Lower lobe of right lung (tissue), 2 donors: Measurements from ENCODE around the gene TNFSF10. TPM values are rescaled to one million over a fixed set of nuclear protein-coding genes. Genes with fewer than 3 reads are reported as not detected.
A peak's percentile ranks its signal among the peaks of the same experiment; 100 is the strongest.

Experiments used
- ATAC-seq, 2 donors: fragments of 200-7000 bp; cut with Tn5 transposase; one replicate each; pipeline ENCODE4 v1.9.1; 2020 to 2022; ENCODE audit warnings: mild to moderate bottlenecking in 2 of 2, moderate library complexity in 2 of 2
- DNase-seq: peaks from one replicate; pipeline ENCODE4 v3.0.0-alpha.2; 2020
- H3K27ac ChIP-seq: fragments of 200-600 bp; one replicate; pipeline ENCODE4 v1.8.0; 2022
- H3K27me3 ChIP-seq: fragments of 200-600 bp; one replicate; pipeline ENCODE4 v1.8.0; 2022; ENCODE audit warnings: low read depth
- H3K36me3 ChIP-seq: fragments of 200-600 bp; one replicate; pipeline ENCODE4 v1.8.0; 2022; ENCODE audit warnings: mild to moderate bottlenecking
- H3K4me1 ChIP-seq: fragments of 200-600 bp; one replicate; pipeline ENCODE4 v1.8.0; 2022
- H3K4me3 ChIP-seq: fragments of 200-600 bp; one replicate; pipeline ENCODE4 v1.8.0; 2022; ENCODE audit warnings: mild to moderate bottlenecking
- H3K9me3 ChIP-seq: fragments of 200-600 bp; one replicate; pipeline ENCODE4 v1.8.0; 2022
- CTCF ChIP-seq: fragments of 200-600 bp; IDR thresholded peaks from one replicate; pipeline ENCODE4 v1.8.0; 2022; ENCODE audit warnings: antibody characterized with exemption, mild to moderate bottlenecking
- intact Hi-C: fragments of 100-400 bp; cut with DNase I; formaldehyde crosslinking; loops from one replicate; pipeline ENCODE4 v1.11.0; 2022
- total RNA-seq: library from RNA; stranded (reverse); fragmentation: NEBNext Ultra II Directional; extraction: Animal tissue kit (Norgen Biotek cat#: 25700); gene quantifications from one replicate; pipeline ENCODE4 v1.2.1, GENCODE V29; 2021
- donor health status: DM: no; HTN: yes; CAD: no; lungs with severe emphysema.

The TNFSF10 gene
- total RNA-seq, 1 donor from 2014 or later: 168 TPM

GRCh38 chr3:172520301-172520831, 2.9 kb downstream of the TNFSF10 start:
- peak overlapping the region; percentile 54 for H3K27ac ChIP-seq
- H3K4me1 ChIP-seq: peaks cover 67% of the 10 kb centered on the region
- H3K27me3 ChIP-seq: no peaks in the 10 kb centered on the region
- no peak for ATAC-seq
- H3K9me3 ChIP-seq: no peaks in the 10 kb centered on the region
- no peak for TF ChIP-seq CTCF
- intact Hi-C loops: no loop called here
- DNase-seq: no peak
- H3K4me3 ChIP-seq: peak overlapping the region; percentile 64
- no peaks in the 10 kb centered on the region for H3K36me3 ChIP-seq

GRCh38 chr3:172519740-172520139, 3.5 kb downstream of the TNFSF10 start:
- H3K27me3 ChIP-seq: no peaks in the 10 kb centered on the region
- H3K36me3 ChIP-seq: peaks cover 4% of the 10 kb centered on the region
- intact Hi-C loops: no loop called here
- peak overlapping the region; percentile 54 for H3K27ac ChIP-seq
- no peak for DNase-seq
- H3K9me3 ChIP-seq: no peaks in the 10 kb centered on the region
- TF ChIP-seq CTCF: no peak
- H3K4me3 ChIP-seq: peak overlapping the region; percentile 64
- peaks cover 69% of the 10 kb centered on the region for H3K4me1 ChIP-seq
- no peak for ATAC-seq

GRCh38 chr3:172518929-172519640, 4.1 kb downstream of the TNFSF10 start:
- intact Hi-C loops: no loop called here
- Histone ChIP-seq H3K4me1 (peaks cover 69% of the 10 kb centered on the region), H3K4me3 (peak overlapping the region; percentile 64), H3K36me3 (peaks cover 11% of the 10 kb centered on the region), H3K9me3 (no peaks in the 10 kb centered on the region), H3K27ac (peak overlapping the region; percentile 54), H3K27me3 (no peaks in the 10 kb centered on the region)
- ATAC-seq (no peak), DNase-seq (no peak)
- no peak for TF ChIP-seq CTCF

GRCh38 chr3:172517859-172518466, 5.3 kb downstream of the TNFSF10 start:
- H3K9me3 ChIP-seq: no peaks in the 10 kb centered on the region
- peaks cover 22% of the 10 kb centered on the region for H3K36me3 ChIP-seq
- H3K27ac ChIP-seq: peak overlapping the region; percentile 38
- peak overlapping the region; percentile 64 for H3K4me3 ChIP-seq
- TF ChIP-seq CTCF: no peak
- ATAC-seq (no peak), DNase-seq (no peak)
- peaks cover 73% of the 10 kb centered on the region for H3K4me1 ChIP-seq
- H3K27me3 ChIP-seq: no peaks in the 10 kb centered on the region
- intact Hi-C loops: no loop called here

- Histone ChIP-seq H3K27ac (peak overlapping the region; percentile 69), H3K9me3 (no peaks in the 10 kb centered on the region), H3K4me3 (peak overlapping the region; percentile 64), H3K36me3 (peaks cover 36% of the 10 kb centered on the region), H3K27me3 (no peaks in the 10 kb centered on the region), H3K4me1 (peaks cover 85% of the 10 kb centered on the region)
- intact Hi-C loops: no loop called here
- ATAC-seq: peak; percentile 77 to 87
- DNase-seq: no peak
- TF ChIP-seq CTCF: no peak
Observed at GRCh38 chr3:172516318-172517214, 6.7 kb downstream of the TNFSF10 start.
